GM13977 (cell line): ENCODE measurements around the gene ZRANB3.

Experiments
- DNase-seq: peaks from one replicate; pipeline ENCODE4 v3.0.0; 2012; ENCODE audit warnings: low spot score
- in situ Hi-C: fragments of 300-500 bp; cut with MboI; formaldehyde crosslinking; loops from one replicate; pipeline ENCODE4 v1.12.0; 2022; ENCODE audit warnings: low sequenced_read_pairs, low pct_unique_long_range_greater_than_20kb, mixed read lengths, inconsistent platforms; ENCODE audit not compliant: unreplicated experiment
- TF ChIP-seq, protein P1 (sequence below): IDR thresholded peaks from 2 replicates; pipeline ENCODE4 v1.5.1; 2012; ENCODE audit warnings: mild to moderate bottlenecking, control low read depth; ENCODE audit not compliant: insufficient read depth; ENCODE audit errors: extremely low read depth, missing control alignments

Gene ZRANB3

DNA sequence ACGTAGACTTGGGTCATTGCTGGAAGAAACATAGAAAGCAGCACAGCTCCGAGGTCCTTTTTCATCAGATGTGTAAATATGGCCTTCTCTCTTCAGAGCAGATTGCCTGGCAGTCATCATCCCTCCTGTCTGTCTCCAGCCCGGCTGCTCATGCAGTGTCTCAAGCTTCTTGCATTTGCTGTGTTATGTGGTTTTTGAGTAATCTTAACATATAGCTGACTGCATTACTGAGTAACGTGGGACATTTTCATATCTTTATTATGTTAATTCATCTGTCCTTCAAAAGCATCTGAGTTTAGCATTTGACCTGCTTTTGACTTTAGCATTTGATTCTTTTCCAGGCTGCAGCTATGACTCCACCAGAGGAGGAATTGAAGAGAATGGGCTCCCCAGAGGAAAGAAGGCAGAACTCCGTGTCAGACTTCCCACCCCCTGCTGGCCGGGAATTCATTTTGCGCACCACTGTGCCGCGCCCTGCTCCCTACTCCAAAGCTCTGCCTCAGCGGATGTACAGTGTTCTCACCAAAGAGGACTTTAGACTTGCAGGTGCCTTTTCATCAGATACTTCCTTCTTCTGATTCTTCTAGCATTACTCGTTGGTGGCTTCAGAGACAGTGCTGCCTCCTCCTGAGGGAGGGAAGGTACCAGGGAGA is 362.7 kb downstream of the ZRANB3 start:
- no peak for DNase-seq
- TF ChIP-seq, protein P1, sequence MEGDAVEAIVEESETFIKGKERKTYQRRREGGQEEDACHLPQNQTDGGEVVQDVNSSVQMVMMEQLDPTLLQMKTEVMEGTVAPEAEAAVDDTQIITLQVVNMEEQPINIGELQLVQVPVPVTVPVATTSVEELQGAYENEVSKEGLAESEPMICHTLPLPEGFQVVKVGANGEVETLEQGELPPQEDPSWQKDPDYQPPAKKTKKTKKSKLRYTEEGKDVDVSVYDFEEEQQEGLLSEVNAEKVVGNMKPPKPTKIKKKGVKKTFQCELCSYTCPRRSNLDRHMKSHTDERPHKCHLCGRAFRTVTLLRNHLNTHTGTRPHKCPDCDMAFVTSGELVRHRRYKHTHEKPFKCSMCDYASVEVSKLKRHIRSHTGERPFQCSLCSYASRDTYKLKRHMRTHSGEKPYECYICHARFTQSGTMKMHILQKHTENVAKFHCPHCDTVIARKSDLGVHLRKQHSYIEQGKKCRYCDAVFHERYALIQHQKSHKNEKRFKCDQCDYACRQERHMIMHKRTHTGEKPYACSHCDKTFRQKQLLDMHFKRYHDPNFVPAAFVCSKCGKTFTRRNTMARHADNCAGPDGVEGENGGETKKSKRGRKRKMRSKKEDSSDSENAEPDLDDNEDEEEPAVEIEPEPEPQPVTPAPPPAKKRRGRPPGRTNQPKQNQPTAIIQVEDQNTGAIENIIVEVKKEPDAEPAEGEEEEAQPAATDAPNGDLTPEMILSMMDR: no peak
- in situ Hi-C loops: no loop called here

- TF ChIP-seq, protein P1: no peak
- DNase-seq: no peak
- in situ Hi-C loops: no loop called here
These were observed 363.7 kb downstream of the ZRANB3 start for GRCh38 chr2:135167273-135167672.

DNA sequence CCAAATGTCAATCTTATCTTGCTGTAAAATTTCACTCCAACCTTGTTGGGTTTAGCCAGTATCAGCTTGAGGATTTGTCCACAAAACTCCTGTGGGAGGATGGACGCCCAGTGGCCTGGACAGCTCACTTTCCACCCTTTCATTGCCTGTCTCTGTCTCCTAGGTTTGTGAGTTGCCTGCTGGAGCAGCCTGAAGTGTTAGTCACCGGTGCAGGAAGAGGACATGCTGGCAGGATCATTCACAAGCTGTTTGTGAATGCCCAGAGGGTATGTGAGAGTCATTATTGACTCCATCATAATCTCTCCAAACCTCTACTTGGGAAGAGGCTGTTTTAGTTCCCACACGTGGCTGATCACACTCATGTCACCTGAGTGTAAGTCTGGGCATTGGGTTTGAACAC is 366.6 kb downstream of the ZRANB3 start:
- TF ChIP-seq, protein P1: no peak
- in situ Hi-C loops: no loop called here
- no peak for DNase-seq

- DNase-seq: no peak
- TF ChIP-seq, protein P1: no peak
- in situ Hi-C loops: no loop called here
These were observed 367.1 kb downstream of the ZRANB3 start for GRCh38 chr2:135163901-135164300.

- DNase-seq: no peak
- in situ Hi-C loops: no loop called here
- TF ChIP-seq, protein P1: no peak
These were observed 367.7 kb downstream of the ZRANB3 start for GRCh38 chr2:135163306-135163705.

DNA sequence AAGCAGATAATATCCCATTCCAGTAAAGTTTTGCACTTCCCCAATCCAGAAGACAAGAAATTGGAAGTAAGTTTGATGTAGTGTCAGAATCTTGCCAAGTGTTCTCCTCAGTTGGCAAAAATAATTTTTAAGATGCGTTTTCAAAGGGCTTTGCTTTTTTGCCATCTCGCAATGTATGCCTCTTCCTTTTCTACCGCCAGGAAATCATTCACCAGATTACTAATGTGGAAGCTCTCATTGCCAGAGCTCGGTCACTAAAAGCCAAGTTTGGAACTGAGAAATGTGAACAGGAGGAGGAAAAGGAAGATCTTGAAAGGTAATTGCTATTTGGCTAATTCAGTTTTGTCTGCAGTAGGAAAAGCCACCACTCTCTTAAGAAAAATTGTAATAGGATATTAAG is 368.2 kb downstream of the ZRANB3 start:
- DNase-seq: no peak
- in situ Hi-C loops: no loop called here
- TF ChIP-seq, protein P1: no peak
